Activated CD4-positive, alpha-beta T cell treated with anti-CD3 and anti-CD28 coated beads for 36 hours (primary cell): ENCODE results near the gene HLTF. TPM values are rescaled to one million over a fixed set of nuclear protein-coding genes. Genes with fewer than 3 reads are reported as not detected.
"Not testable (repeated sequence)": the region's sequence is repeated elsewhere in the genome, so short reads cannot be mapped to it uniquely, and the experiment has no call there.

Experiments
- ATAC-seq: fragments of 200-7000 bp; cut with Tn5 transposase; one replicate; pipeline ENCODE4 v1.10.0; 2021; ENCODE audit warnings: mild to moderate bottlenecking, moderate library complexity
- CTCF ChIA-PET: fragments of 350-600 bp; sonication (Branson Sonifier 250); formaldehyde crosslinking; loops from one replicate; lab custom pipeline; 2021; ENCODE audit warnings: antibody characterized with exemption; lab: Charles Lee
- POLR2A ChIA-PET: fragments of 350-600 bp; sonication (Branson Sonifier 250); formaldehyde crosslinking; loops from one replicate; lab custom pipeline; 2021; ENCODE audit warnings: antibody characterized with exemption, inconsistent platforms; lab: Charles Lee
- DNase-seq: peaks from one replicate; pipeline ENCODE4 v3.0.0-alpha.2; 2020
- H3K27ac Mint-ChIP-seq: one replicate; pipeline ENCODE4 v1.8.0; 2021; ENCODE audit warnings: mixed read lengths
- H3K27me3 Mint-ChIP-seq: one replicate; pipeline ENCODE4 v1.8.0; 2021; ENCODE audit warnings: mixed read lengths
- H3K36me3 Mint-ChIP-seq: one replicate; pipeline ENCODE4 v1.8.0; 2021; ENCODE audit warnings: low read depth, mixed read lengths
- H3K4me1 Mint-ChIP-seq: one replicate; pipeline ENCODE4 v1.8.0; 2021; ENCODE audit warnings: mixed read lengths
- H3K4me3 Mint-ChIP-seq: one replicate; pipeline ENCODE4 v1.8.0; 2021; ENCODE audit warnings: mild to moderate bottlenecking, moderate library complexity, mixed read lengths
- H3K9me3 Mint-ChIP-seq: one replicate; pipeline ENCODE4 v1.8.0; 2021; ENCODE audit warnings: low read depth, mixed read lengths
- intact Hi-C, 2 experiments: fragments of 100-400 bp; cut with DNase I in 1 of 2; cut with micrococcal nuclease in 1 of 2; formaldehyde crosslinking; loops; one replicate each; pipeline versions ENCODE4 v1.14.2 to v1.15.1; 2022 to 2024; cut with DNase I, micrococcal nuclease
- total RNA-seq, 2 experiments: library from RNA; stranded (reverse); gene quantifications; one replicate each; pipeline ENCODE4 v1.2.3, GENCODE V29; 2021

The HLTF gene
- total RNA-seq, 2 experiments from 2014 or later = 19.0 to 20.5 TPM

- intact Hi-C loops = loop anchor here (1.0 to 5.0 kb wide), 5 partner anchors 51 to 761 kb away; partner anchors contain the start of genes HLTF (in 2 of the 2), HPS3 (in 2 of the 2) and COMMD2 (in 1 of the 2)
- H3K9me3 Mint-ChIP-seq = no peaks in the 10 kb centered on the region
Observed at GRCh38 chr3:148991219-148992026, 94.9 kb downstream of the HLTF start, which contains the start of gene GYG1. TSS of gene GYG1 (plus strand) at chr3:148991540. CDS start at chr3:148991641, 101 bp downstream.

GRCh38 chr3:148990236-148990635, 96.1 kb downstream of the HLTF start:
- peaks cover 20% of the 10 kb centered on the region for H3K4me1 Mint-ChIP-seq
- peak; percentile 41 for ATAC-seq

More at GRCh38 chr3:148991219-148992026, 94.9 kb downstream of the HLTF start, which contains the start of gene GYG1:
- Mint-ChIP-seq H3K36me3 (peaks cover 8% of the 10 kb centered on the region), H3K4me3 (peak within 1 kb of the TSS; percentile 76), H3K4me1 (peaks cover 20% of the 10 kb centered on the region), H3K27ac (peak within 1 kb of the TSS; percentile 83), H3K27me3 (no peaks in the 10 kb centered on the region)
- ChIA-PET CTCF (interaction anchor here (0.6 to 1.6 kb wide), 5 partner anchors 10 to 143 kb away, joined by 3 to 7 read pairs (median 4); partner anchors contain the start of gene HPS3), POLR2A (interaction anchor here (0.6 to 1.2 kb wide), 3 partner anchors 10 to 41 kb away, joined by 3 to 4 read pairs (median 3); no protein-coding TSS in a partner anchor)
- peak; percentile 85 for DNase-seq
- ATAC-seq = peak; percentile 91

GRCh38 chr3:148987551-148987950, 98.8 kb downstream of the HLTF start:
- intact Hi-C loops, DNase-seq, H3K36me3 Mint-ChIP-seq, H3K4me3 Mint-ChIP-seq, ATAC-seq, H3K27me3 Mint-ChIP-seq, H3K27ac Mint-ChIP-seq, POLR2A ChIA-PET, H3K9me3 Mint-ChIP-seq, CTCF ChIA-PET: not testable (repeated sequence)
- H3K4me1 Mint-ChIP-seq = peaks cover 12% of the 10 kb centered on the region

More at GRCh38 chr3:148990236-148990635, 96.1 kb downstream of the HLTF start:
- ChIA-PET CTCF (interaction anchor here (0.7 to 1.5 kb wide), 2 partner anchors 11 to 215 kb away, joined by 3 read pairs; no protein-coding TSS in a partner anchor), POLR2A (interaction anchor here (0.6 kb wide), 2 partner anchors 10 to 87 kb away, joined by 3 to 4 read pairs; no protein-coding TSS in a partner anchor)
- no peaks in the 10 kb centered on the region for H3K9me3 Mint-ChIP-seq
- no peaks in the 10 kb centered on the region for H3K27me3 Mint-ChIP-seq
- H3K27ac Mint-ChIP-seq = peak overlapping the region; percentile 78
- H3K36me3 Mint-ChIP-seq = peaks cover 3% of the 10 kb centered on the region
- DNase-seq = no peak
- peak overlapping the region; percentile 76 for H3K4me3 Mint-ChIP-seq
- intact Hi-C loops = loop anchor here (2.0 to 5.0 kb wide), 3 partner anchors 52 to 762 kb away; partner anchors contain the start of genes HLTF (in 2 of the 2) and COMMD2 (in 1 of the 2)

- POLR2A ChIA-PET = no interaction called here
- H3K9me3 Mint-ChIP-seq = peaks cover 2% of the 10 kb centered on the region
Observed at GRCh38 chr3:148981273-148981672, 105.1 kb downstream of the HLTF start.

More at GRCh38 chr3:148981273-148981672, 105.1 kb downstream of the HLTF start:
- Mint-ChIP-seq H3K36me3 (no peaks in the 10 kb centered on the region), H3K27ac (no peak overlapping the region), H3K27me3 (peaks cover 2% of the 10 kb centered on the region), H3K4me3 (no peak overlapping the region), H3K4me1 (no peaks in the 10 kb centered on the region)
- CTCF ChIA-PET = interaction anchor here (0.8 to 1.3 kb wide), 2 partner anchors 11 to 33 kb away, joined by 3 to 4 read pairs; no protein-coding TSS in a partner anchor
- ATAC-seq = no peak
- DNase-seq = no peak
- intact Hi-C loops = no loop called here

Other genes starting within 250 kb of the HLTF start
- not detected for gene CPA3, start 221.2 kb downstream of the HLTF start, total RNA-seq
- 10 to 100 TPM; 13.3 to 14.0 TPM for gene GYG1, start 95.0 kb downstream of the HLTF start, total RNA-seq
- gene HPS3, start 43.1 kb upstream of the HLTF start, total RNA-seq = 10 to 100 TPM; 18.0 to 20.2 TPM
- not detected for gene CP, start 135.3 kb upstream of the HLTF start, total RNA-seq
- not detected for gene TM4SF18, start 247.1 kb upstream of the HLTF start, total RNA-seq